Trophoblast cell (in vitro differentiated cells and primary cell): ENCODE results near the gene FH.

ENCODE experiments used
- DNase-seq, 2 donors: peaks; one replicate each; pipeline ENCODE4 v3.0.0-alpha.2; 2016
- H2AFZ ChIP-seq: 2 replicates; pipeline ENCODE4 v1.6.1; 2013; ENCODE audit warnings: low read length, moderate library complexity, mild to moderate bottlenecking; ENCODE audit not compliant: insufficient read depth, poor library complexity
- H2AK5ac ChIP-seq: 2 replicates; pipeline ENCODE4 v1.6.1; 2013; ENCODE audit warnings: mild to moderate bottlenecking, low read length
- H2BK120ac ChIP-seq: 2 replicates; pipeline ENCODE4 v1.6.1; 2013; ENCODE audit warnings: low read length, mild to moderate bottlenecking, moderate library complexity; ENCODE audit not compliant: insufficient read depth, poor library complexity
- H2BK12ac ChIP-seq: 2 replicates; pipeline ENCODE4 v1.6.1; 2013; ENCODE audit warnings: mild to moderate bottlenecking, low read length, moderate library complexity
- H2BK5ac ChIP-seq: 2 replicates; pipeline ENCODE4 v1.6.1; 2013; ENCODE audit warnings: low read length, low read depth, moderate library complexity, mild to moderate bottlenecking; ENCODE audit not compliant: poor library complexity
- H3K14ac ChIP-seq: 2 replicates; pipeline ENCODE4 v1.6.1; 2013; ENCODE audit warnings: mild to moderate bottlenecking, low read length
- H3K18ac ChIP-seq: 2 replicates; pipeline ENCODE4 v1.6.1; 2013; ENCODE audit warnings: mild to moderate bottlenecking, low read length
- H3K23ac ChIP-seq: 2 replicates; pipeline ENCODE4 v1.6.1; 2013; ENCODE audit warnings: low read length
- H3K27ac ChIP-seq: 2 replicates; pipeline ENCODE4 v1.5.1; 2013; ENCODE audit warnings: low read depth, mild to moderate bottlenecking, inconsistent platforms, low read length, moderate library complexity
- H3K27me3 ChIP-seq: 2 replicates; pipeline ENCODE4 v1.6.1; 2013; ENCODE audit warnings: inconsistent platforms, mild to moderate bottlenecking, low read length, moderate library complexity; ENCODE audit not compliant: insufficient read depth
- H3K36me3 ChIP-seq, 2 experiments: 1 replicate in 1 of 2; 2 replicates in 1 of 2; pipeline ENCODE4 v1.6.1; 2013; ENCODE audit warnings: low read length in 2 of 2, mild to moderate bottlenecking in 2 of 2, moderate library complexity in 1 of 2; ENCODE audit not compliant: insufficient read depth in 2 of 2, control insufficient read depth in 1 of 2
- H3K4ac ChIP-seq: 2 replicates; pipeline ENCODE4 v1.6.1; 2013; ENCODE audit warnings: low read depth, mild to moderate bottlenecking, low read length, moderate library complexity
- H3K4me1 ChIP-seq, 2 experiments: 1 replicate in 1 of 2; 2 replicates in 1 of 2; pipeline ENCODE4 v1.6.1; 2013; ENCODE audit warnings: low read length in 2 of 2, mild to moderate bottlenecking in 2 of 2, moderate library complexity in 1 of 2; ENCODE audit not compliant: insufficient read depth in 2 of 2, control insufficient read depth in 1 of 2
- H3K4me2 ChIP-seq: 2 replicates; pipeline ENCODE4 v1.6.1; 2013; ENCODE audit warnings: inconsistent platforms, mild to moderate bottlenecking, low read length, moderate library complexity
- H3K4me3 ChIP-seq: 2 replicates; pipeline ENCODE4 v1.5.1; 2013; ENCODE audit warnings: mild to moderate bottlenecking, low read depth, low read length, inconsistent platforms
- H3K79me1 ChIP-seq: one replicate; pipeline ENCODE4 v1.6.1; 2013; ENCODE audit warnings: low read length
- H3K79me2 ChIP-seq: 2 replicates; pipeline ENCODE4 v1.6.1; 2013; ENCODE audit warnings: low read length, mild to moderate bottlenecking; ENCODE audit not compliant: control insufficient read depth, insufficient read depth, poor library complexity
- H3K9ac ChIP-seq: 2 replicates; pipeline ENCODE4 v1.6.1; 2013; ENCODE audit warnings: mild to moderate bottlenecking, low read length
- H3K9me3 ChIP-seq: 2 replicates; pipeline ENCODE4 v1.6.1; 2013; ENCODE audit warnings: low read depth, mild to moderate bottlenecking, control low read depth, inconsistent platforms, low read length; ENCODE audit not compliant: insufficient read depth
- H4K12ac ChIP-seq: 2 replicates; pipeline ENCODE4 v1.6.1; 2013; ENCODE audit warnings: low read depth, mild to moderate bottlenecking, low read length, moderate library complexity
- H4K8ac ChIP-seq: 2 replicates; pipeline ENCODE4 v1.6.1; 2013; ENCODE audit warnings: low read depth, mild to moderate bottlenecking, low read length, moderate library complexity
- H4K91ac ChIP-seq: one replicate; pipeline ENCODE4 v1.6.1; 2013; ENCODE audit warnings: low read depth, mild to moderate bottlenecking, low read length, moderate library complexity
- WGBS: extraction: QIAGEN DNeasy Blood & Tissue Kit; methylation state at CpG from one replicate; pipeline ENCODE4 v1.1.7; 2013; ENCODE audit warnings: missing lambda C conversion rate; ENCODE audit not compliant: insufficient read length, insufficient coverage; ENCODE audit errors: extremely low coverage; 5-methylcytosine and 5-hydroxymethylcytosine counted together

The FH gene

GRCh38 chr1:241536304-241536703 is 16.7 kb upstream of the FH start:
- Histone ChIP-seq H2AFZ (no peak overlapping the region), H3K9ac (no peak overlapping the region), H3K27me3 (no peaks in the 10 kb centered on the region), H3K23ac (no peak overlapping the region), H3K4me3 (no peak overlapping the region), H3K4me1 (no peaks in the 10 kb centered on the region), H3K36me3 (no peaks in the 10 kb centered on the region), H4K8ac (no peak overlapping the region), H3K27ac (no peak overlapping the region), H3K18ac (no peak overlapping the region), H3K4ac (no peak overlapping the region), H3K14ac (no peak overlapping the region), H2BK5ac (no peak overlapping the region), H3K9me3 (no peaks in the 10 kb centered on the region), H3K4me2 (no peak overlapping the region), H4K12ac (no peak overlapping the region), H2AK5ac (no peak overlapping the region), H4K91ac (no peak overlapping the region), H2BK12ac (no peak overlapping the region), H3K79me2 (no peaks in the 10 kb centered on the region), H2BK120ac (no peak overlapping the region), H3K79me1 (no peaks in the 10 kb centered on the region)
- DNase-seq: no peak
- no CpG with 5 or more reads among the region's 1 CpG for WGBS

DNA sequence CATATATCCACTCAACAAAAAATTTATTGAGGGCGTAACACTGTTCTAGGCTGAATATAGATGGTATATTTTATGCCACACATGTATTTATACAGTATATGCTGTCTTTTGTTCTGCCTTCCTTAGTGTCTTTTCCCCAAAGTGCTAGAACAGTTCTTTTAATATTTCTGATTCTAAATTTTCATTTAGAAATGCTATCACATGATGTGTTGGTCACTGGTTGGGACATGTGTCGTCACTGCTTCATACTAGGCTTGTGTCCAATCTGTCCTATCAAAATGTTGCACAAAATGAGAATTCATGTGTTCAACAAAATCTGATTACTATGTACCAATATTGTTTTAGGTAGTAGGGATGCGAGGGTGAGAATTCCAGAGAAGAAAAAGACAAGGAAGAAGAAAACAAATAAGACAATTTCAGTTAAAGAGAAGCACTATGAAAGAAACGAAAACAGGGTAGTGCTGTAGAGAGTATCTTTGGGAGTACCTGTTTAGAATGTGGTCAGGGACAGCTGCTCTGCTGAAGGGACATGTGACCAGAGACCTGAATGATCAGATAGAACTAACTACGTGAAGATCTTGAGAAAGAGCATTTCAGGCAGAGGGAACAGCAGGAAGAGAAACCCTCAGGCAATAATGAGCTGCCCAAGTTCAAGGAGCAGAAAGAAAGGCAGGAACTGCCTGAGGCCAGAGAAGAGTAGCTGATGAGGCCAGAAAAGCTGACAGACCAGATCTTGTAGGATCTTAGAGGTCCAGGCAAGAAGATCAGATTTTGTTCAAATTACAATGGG is 14.0 kb upstream of the FH start:
- no peak overlapping the region for H4K91ac ChIP-seq
- no peak overlapping the region for H3K4ac ChIP-seq
- no peak overlapping the region for H3K4me3 ChIP-seq
- no peaks in the 10 kb centered on the region for H3K4me1 ChIP-seq
- H3K36me3 ChIP-seq: no peaks in the 10 kb centered on the region
- H3K79me2 ChIP-seq: no peaks in the 10 kb centered on the region
- H3K27me3 ChIP-seq: no peaks in the 10 kb centered on the region
- H2BK5ac ChIP-seq: no peak overlapping the region
- no peak overlapping the region for H2BK120ac ChIP-seq
- no peak overlapping the region for H3K23ac ChIP-seq
- no peak overlapping the region for H3K4me2 ChIP-seq
- H4K12ac ChIP-seq: no peak overlapping the region
- WGBS: no CpG with 5 or more reads among the region's 5 CpGs
- no peak overlapping the region for H2AK5ac ChIP-seq
- no peak overlapping the region for H3K9ac ChIP-seq
- H2BK12ac ChIP-seq: no peak overlapping the region
- no peak overlapping the region for H2AFZ ChIP-seq
- H3K18ac ChIP-seq: no peak overlapping the region
- no peak overlapping the region for H3K27ac ChIP-seq
- peak; percentile 90 to 97 for DNase-seq
- no peak overlapping the region for H3K14ac ChIP-seq
- no peaks in the 10 kb centered on the region for H3K9me3 ChIP-seq
- H3K79me1 ChIP-seq: no peaks in the 10 kb centered on the region
- no peak overlapping the region for H4K8ac ChIP-seq

GRCh38 chr1:241532864-241533263 is 13.3 kb upstream of the FH start:
- no peak overlapping the region for H3K27ac ChIP-seq
- no peaks in the 10 kb centered on the region for H3K79me1 ChIP-seq
- no peaks in the 10 kb centered on the region for H3K9me3 ChIP-seq
- no peak overlapping the region for H4K91ac ChIP-seq
- H3K79me2 ChIP-seq: no peaks in the 10 kb centered on the region
- H3K9ac ChIP-seq: no peak overlapping the region
- no peak overlapping the region for H2BK5ac ChIP-seq
- no peak overlapping the region for H3K23ac ChIP-seq
- H2AFZ ChIP-seq: no peak overlapping the region
- H3K27me3 ChIP-seq: no peaks in the 10 kb centered on the region
- no peak overlapping the region for H3K4ac ChIP-seq
- peak overlapping the region; percentile 80 for H2BK12ac ChIP-seq
- H3K4me3 ChIP-seq: no peak overlapping the region
- no peak overlapping the region for H3K14ac ChIP-seq
- no peak overlapping the region for H3K18ac ChIP-seq
- no peak overlapping the region for H4K8ac ChIP-seq
- H4K12ac ChIP-seq: no peak overlapping the region
- no CpG with 5 or more reads among the region's 7 CpGs for WGBS
- H3K36me3 ChIP-seq: no peaks in the 10 kb centered on the region
- H3K4me2 ChIP-seq: no peak overlapping the region
- H2BK120ac ChIP-seq: no peak overlapping the region
- H3K4me1 ChIP-seq: no peaks in the 10 kb centered on the region
- no peak overlapping the region for H2AK5ac ChIP-seq
- peak in 1 of 2 donors; percentile 9 for DNase-seq

DNA sequence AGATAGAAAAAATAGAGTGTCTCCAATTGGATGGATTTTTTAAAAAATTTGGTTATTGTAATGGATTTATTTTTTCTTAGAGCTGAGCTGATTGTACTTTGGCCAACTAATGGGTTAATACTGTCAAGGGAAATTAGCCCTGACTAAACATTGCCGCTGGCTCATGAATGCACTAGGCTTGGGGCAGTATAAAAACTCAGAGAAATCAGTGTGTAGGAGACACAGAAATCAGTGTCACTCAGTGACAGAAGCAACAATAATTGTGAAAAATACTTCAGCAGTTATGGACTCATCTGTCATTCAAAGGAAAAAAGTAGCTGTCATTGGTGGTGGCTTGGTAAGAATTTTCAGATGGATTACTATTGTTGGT is 12.6 kb upstream of the FH start, which contains the start of gene KMO:
KMO (plus strand) TSS at position 217 of the 370 bp plus-strand sequence; CDS start at position 284, 67 bp downstream.
- H3K9me3 ChIP-seq: no peaks in the 10 kb centered on the region
- no peak within 1 kb of the TSS for H3K14ac ChIP-seq
- no peak within 1 kb of the TSS for H3K4me3 ChIP-seq
- H3K79me1 ChIP-seq: no peaks in the 10 kb centered on the region
- H4K8ac ChIP-seq: no peak within 1 kb of the TSS
- peak within 1 kb of the TSS; percentile 80 for H2BK12ac ChIP-seq
- DNase-seq: peak in 1 of 2 donors; percentile 32
- no peak within 1 kb of the TSS for H3K23ac ChIP-seq
- H3K4ac ChIP-seq: no peak within 1 kb of the TSS
- no peaks in the 10 kb centered on the region for H3K27me3 ChIP-seq
- no peak within 1 kb of the TSS for H2BK120ac ChIP-seq
- H2BK5ac ChIP-seq: no peak within 1 kb of the TSS
- H3K79me2 ChIP-seq: no peaks in the 10 kb centered on the region
- no peaks in the 10 kb centered on the region for H3K4me1 ChIP-seq
- no peak within 1 kb of the TSS for H3K9ac ChIP-seq
- H2AFZ ChIP-seq: no peak within 1 kb of the TSS
- WGBS: no CpG with 5 or more reads among the region's 1 CpG
- H2AK5ac ChIP-seq: no peak within 1 kb of the TSS
- no peak within 1 kb of the TSS for H4K12ac ChIP-seq
- no peak within 1 kb of the TSS for H3K27ac ChIP-seq
- no peaks in the 10 kb centered on the region for H3K36me3 ChIP-seq
- no peak within 1 kb of the TSS for H3K4me2 ChIP-seq
- no peak within 1 kb of the TSS for H4K91ac ChIP-seq
- H3K18ac ChIP-seq: no peak within 1 kb of the TSS
